C4-2B (cell line): Measurements from ENCODE around the gene GAGE2A.
"Not testable (repeated sequence)": the region's sequence is repeated elsewhere in the genome, so short reads cannot be mapped to it uniquely, and the experiment has no call there.

Experiments used
- ZFX ChIP-seq: fragments of 450-650 bp; IDR thresholded peaks from 2 replicates; pipeline ENCODE4 v1.6.1; 2017
- TF ChIP-seq, protein P1 (sequence below): fragments of 450-650 bp; conservative IDR thresholded peaks from 2 replicates; pipeline ENCODE4 v1.5.1; 2017; ENCODE audit warnings: mild to moderate bottlenecking

GRCh38 chrX:49579649-49580048 is 9.6 kb upstream of the GAGE2A start, which contains the start of gene GAGE12H:
- TF ChIP-seq, protein P1, sequence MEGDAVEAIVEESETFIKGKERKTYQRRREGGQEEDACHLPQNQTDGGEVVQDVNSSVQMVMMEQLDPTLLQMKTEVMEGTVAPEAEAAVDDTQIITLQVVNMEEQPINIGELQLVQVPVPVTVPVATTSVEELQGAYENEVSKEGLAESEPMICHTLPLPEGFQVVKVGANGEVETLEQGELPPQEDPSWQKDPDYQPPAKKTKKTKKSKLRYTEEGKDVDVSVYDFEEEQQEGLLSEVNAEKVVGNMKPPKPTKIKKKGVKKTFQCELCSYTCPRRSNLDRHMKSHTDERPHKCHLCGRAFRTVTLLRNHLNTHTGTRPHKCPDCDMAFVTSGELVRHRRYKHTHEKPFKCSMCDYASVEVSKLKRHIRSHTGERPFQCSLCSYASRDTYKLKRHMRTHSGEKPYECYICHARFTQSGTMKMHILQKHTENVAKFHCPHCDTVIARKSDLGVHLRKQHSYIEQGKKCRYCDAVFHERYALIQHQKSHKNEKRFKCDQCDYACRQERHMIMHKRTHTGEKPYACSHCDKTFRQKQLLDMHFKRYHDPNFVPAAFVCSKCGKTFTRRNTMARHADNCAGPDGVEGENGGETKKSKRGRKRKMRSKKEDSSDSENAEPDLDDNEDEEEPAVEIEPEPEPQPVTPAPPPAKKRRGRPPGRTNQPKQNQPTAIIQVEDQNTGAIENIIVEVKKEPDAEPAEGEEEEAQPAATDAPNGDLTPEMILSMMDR = not testable (repeated sequence)
- TF ChIP-seq ZFX = not testable (repeated sequence)
